HG03045 (cell line): Measurements from ENCODE around the gene SYNE2.
"Not testable (repeated sequence)": the region's sequence is repeated elsewhere in the genome, so short reads cannot be mapped to it uniquely, and the experiment has no call there.

Source experiments
- ATAC-seq: cut with Tn5 transposase; IDR thresholded peaks from one replicate; pipeline ENCODE4 v1.9.1; 2021; ENCODE audit warnings: mild to moderate bottlenecking, moderate library complexity; ENCODE audit not compliant: unreplicated experiment

SYNE2 gene

DNA sequence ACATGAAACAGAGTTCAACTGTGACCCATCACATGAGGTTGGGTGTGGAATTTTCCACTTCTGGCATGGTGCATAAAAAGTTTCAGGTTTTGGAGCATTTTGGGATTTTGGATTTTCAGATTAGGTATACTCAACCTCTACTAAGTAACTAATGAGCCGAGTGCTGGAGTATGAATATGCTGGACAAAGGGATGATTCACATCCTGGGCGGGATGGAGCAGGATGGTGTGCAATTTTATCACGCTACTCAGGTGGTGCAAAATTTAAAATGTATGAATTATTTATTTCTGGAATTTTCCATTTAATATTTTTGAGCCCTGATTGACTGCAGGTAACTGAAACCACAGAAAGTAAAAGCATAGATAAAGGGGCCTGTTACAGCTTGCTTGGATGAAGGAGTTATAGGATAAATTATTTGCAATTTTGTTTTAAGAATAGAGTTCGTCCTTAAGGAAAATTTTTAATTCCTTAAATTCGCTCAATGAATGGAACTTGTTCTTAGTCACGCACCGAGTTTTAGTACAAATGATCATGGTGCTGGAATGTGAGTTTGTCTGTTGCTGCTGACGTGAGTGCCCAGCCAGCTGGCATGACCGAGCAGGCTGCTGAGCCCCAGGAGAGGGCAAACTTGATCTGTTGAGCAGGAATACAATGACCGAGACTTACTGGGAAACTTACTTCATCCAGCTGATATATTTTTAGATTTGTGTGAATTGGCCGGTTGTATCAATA lies 265.0 kb downstream of the SYNE2 start:
- no peak for ATAC-seq

DNA sequence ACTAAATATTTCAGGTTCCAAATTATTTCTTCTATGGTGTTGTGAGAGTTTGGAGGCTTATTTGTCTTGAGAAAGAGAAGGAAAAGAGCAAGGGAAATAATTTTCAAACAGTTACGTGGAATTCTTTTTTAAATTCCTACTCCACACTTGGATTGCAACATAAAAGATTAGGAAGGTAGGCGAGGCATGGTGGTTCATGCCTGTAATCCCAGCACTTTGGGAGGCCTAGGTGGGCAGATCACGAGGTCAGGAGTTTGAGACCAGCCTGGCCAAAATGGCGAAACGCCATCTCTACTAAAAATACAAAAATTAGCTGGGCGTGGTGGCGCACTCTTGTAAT lies 265.6 kb downstream of the SYNE2 start:
- not testable (repeated sequence) for ATAC-seq

DNA sequence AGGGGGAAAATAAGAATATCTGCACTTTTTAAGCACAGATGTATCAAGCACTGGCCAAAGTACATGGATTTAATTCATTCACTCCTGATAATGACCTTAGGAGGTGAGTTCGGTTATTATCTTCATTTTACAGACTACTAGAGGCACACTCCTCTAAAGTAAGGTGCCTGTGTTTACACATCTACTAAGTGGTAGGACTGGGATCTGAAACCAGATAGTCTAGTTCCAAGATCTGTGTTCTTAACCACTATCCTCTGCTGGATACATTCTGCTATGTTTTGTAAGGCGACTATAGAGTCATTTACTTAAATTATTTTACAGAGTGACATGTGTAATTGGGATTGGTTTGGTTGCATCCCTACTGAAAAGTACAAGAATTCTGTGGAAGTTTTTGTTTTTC lies 266.1 kb downstream of the SYNE2 start:
- ATAC-seq, result no peak

DNA sequence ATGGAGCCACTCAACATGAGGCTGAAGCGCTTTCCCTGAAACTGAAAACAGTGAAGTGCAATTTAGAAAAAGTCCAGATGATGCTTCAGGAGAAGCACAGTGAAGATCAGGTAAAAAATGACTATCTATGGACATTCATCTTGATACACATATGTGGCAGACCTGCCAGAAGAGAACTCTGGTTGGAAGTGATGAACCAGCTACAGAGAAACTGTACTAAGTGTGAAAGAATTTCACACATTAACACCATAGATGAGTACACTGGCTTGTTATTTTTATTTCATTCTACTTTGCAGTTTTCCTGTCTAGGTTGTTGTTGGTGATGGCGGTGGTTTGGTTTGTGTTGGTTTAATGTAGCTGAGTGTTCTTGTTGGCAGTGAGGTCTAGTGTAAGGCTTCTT lies 266.7 kb downstream of the SYNE2 start:
- no peak for ATAC-seq

DNA sequence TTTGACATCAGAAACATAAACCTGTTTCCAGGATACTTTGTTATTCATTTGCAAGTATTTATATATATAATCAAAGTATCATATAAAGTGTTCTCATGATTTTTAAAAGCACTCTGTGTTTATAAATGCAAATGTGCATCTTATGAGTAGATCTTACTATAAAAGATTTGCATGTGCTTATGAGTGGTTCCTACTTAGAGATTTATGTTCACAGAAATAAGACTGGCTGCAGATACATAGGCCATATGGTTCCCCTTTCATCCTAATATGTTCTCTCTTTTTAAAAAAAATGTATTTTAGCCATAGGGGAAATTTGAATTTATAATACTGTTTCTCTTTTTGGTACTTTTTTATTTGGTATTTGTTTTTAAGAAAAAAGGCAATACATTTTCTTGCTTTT lies 267.2 kb downstream of the SYNE2 start:
- no peak for ATAC-seq

DNA sequence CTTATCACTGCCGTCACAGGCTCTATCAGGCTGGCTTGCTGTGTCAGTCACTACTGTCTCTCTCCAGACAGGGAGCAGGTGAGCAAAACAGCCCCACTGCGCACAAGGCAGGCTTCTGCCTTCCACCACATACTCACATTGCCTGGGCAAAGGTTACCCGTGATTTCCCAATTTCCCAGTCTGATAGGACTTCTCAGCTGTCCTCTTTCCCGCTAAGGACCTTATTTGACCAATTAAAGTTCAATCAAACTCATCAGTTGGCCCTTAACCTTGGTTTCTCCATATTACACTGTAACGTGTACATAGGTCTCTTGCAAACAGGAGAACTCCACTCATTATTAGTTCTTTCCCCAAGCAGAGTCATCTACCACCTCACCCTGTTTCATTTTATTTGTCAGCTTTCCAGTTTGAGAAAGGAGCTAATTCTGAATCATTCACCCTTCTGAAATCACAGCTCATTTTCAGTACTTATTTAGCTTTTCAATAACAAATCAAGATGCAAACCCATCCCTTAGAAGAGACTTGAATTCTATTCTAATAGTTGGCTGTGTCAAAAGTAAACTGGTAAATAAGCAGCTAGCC lies 270.5 kb downstream of the SYNE2 start:
- no peak for ATAC-seq

DNA sequence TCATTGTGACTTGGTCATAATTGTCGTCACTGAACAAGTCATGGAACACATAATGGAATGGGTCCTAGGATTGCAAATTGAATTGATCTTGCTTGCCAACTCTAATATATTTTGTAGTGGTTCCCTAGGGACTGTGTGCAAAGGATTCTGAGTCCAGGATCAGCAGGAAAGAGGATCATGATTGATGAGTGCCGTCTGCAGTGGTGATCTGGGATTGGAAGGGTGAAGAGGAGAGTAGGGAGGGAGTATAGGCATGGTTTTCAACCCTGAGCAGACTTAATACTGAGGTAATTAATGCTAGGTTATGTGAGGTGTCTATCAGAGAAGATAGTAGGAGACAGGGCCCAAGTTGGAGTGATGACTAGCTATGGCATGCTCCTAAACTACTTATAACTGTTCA lies 272.5 kb downstream of the SYNE2 start:
- no peak for ATAC-seq

DNA sequence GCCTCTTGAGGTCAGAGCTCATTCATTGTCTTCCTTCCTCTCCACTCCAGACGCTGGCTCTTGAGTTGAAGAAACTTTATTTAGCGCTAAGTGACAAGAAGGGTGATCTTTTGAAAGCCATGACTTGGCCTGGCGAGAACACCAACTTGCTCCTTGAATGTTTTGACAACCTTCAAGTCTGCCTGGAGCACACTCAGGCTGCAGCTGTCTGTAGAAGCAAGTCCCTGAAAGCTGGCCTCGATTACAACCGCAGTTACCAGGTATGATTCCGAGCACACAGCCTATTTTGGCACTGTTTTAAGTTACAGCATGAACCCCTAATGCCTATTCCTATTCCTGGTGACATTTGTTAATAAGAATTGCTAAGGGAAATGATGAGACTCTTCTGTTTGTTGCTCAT lies 273.7 kb downstream of the SYNE2 start:
- no peak for ATAC-seq

DNA sequence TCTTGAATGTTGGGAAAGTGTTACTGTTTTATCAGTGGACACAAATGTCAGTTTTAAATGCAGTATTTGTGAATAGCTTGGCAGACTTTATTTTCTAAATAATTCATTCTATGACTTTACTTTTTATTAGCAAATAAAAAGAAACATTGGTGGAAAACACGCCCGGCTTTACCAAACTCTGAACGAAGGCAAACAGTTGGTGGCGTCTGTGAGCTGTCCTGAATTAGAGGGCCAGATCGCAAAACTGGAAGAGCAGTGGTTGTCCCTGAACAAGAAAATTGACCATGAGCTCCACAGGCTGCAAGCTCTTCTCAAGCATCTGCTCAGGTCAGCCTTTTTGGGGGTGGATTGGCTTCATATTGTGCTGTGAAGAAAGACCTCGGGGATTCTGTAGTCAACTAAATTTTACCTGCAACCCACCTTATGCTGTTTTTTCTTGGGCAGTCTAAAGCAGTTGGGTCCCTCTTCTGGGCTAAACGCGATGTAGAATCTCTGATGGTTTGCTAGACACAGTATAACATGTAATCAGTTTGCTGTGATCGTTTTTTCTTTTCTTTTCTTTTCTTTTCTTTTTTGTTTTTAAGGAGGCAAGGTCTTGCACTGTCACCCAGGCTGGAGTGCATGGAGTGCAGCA lies 285.0 kb downstream of the SYNE2 start:
- ATAC-seq, result no peak

DNA sequence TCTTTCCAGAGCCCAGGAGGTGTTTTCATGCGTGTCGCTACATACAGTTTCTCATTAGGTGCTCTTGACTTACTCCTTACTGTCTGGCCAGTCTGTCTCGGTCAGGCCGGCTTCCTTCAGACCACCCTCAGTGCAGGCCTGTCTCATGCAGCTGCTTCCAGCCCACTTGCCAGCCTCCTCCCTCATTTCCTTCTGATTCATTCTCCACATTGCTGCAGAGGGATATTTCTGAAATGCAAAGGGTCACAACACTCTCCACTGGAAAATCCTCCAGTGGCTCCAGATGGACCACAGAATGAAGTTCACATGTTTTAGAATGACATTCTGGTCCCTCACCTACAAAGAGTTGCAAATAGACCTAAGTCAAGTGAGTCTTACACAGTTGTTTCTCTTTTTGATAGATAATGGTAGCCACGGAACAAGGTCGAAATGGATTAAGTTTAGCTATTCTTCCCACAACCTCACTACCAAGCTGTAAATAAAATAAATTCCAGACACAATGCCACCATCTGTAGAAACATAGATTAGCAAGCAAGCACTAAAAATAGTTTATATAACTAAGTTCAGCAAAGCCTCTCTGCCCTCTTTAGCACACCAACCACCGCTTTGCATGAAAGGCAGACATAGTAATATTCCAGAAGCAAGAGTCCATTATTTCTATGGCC lies 294.5 kb downstream of the SYNE2 start:
- ATAC-seq, result no peak

DNA sequence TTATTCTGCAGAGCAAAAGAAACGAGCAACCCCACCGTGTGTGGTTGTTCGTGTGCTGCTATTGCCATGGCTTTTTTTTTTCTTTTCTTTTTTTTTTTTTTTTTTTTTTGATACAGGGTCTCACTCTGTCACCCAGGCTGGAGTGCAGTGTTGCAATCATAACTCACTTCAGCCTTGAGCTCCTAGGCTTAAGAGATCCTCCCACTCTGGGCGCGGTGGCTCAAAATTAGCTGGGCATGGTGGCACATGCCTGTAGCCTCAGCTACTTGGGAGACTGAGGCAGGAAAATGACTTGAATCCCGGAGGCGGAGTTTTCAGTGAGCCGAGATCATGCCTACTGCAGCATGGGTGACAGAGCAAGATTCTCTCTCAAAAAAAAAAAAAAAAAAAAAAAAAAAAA lies 297.1 kb downstream of the SYNE2 start:
- ATAC-seq, result no peak

DNA sequence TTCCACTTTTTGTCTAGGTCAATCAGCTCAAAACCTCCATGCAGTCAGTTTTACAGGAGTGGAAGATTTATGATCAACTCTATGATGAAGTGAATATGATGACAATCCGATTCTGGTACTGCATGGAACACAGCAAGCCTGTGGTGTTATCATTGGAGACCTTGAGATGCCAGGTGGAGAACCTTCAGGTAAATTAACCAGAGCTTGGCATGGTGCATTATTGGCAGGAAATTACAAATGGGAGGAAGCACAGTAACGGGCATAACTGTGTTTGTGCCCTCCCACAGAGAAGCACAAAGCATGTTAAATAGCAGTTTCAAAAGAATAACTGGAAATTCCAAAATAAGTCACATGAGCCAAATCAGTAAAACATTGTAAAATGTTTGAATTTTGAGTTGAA lies 305.8 kb downstream of the SYNE2 start:
- ATAC-seq, result no peak

DNA sequence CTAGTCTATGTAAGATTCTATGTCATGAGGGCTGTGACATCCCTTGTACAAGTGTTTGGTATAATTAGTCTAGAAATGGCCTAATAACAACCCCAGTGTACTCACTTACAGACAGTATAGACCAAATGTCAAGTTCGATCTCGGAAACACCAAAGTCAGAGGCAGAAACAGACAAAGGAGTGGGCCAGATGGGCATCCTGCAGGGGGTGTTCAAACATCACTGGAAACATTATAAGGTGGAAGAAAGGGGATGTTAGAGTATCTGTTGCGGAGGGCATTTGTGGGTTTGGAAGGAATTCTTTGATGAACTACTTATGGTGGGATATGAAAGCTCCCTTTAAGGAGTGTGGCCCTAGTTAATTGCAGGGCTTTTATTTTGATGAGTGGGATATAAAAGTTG lies 306.8 kb downstream of the SYNE2 start:
- no peak for ATAC-seq

DNA sequence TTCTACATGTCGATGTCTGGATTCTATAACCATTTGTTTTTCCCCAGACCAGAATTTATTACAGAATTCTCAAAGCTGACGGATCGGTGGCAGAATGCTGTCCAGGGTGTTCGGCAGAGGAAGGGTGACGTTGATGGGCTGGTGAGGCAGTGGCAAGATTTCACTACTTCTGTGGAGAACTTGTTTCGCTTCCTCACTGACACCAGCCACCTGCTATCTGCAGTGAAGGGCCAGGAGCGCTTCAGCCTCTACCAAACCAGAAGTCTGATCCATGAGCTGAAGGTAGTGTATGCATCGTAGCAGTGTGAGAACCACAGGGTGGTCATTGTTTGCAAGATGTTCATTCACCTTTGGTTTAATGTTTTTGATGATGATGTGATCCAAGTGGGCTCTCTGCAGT lies 317.4 kb downstream of the SYNE2 start:
- ATAC-seq, result no peak

DNA sequence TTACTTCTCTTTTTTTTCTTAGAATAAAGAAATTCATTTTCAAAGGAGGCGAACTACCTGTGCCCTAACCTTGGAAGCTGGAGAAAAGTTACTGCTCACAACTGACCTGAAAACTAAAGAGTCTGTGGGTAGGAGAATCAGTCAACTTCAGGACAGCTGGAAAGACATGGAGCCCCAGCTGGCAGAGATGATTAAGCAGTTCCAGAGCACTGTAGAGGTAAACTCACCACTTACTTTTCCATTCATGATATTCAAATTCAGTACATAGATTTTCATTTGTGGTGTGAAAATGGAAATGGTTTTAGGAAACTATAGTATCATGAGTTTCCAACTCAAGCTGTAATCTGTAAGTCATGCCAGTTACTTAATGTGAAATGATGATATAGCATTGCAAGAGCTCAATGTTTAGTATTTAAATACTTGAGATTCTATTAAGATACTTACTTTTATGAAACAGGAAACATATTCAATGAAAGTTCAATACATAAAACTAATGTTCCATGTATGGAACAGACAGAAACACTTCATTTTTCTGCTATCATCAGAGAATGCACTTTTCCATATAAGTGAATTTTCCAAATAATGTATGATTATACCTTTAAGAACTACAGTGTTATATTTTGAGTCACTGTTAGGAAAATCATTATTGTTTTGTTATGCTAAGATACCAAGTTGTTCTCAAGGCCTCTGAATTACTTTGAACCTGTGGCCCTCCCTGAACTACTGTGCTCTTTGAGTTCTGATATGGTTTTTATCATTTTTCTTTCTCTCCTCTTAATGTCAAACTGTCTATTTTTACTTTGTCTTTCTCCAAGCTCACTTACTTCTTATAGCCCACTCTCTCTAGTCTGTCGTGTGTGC lies 322.3 kb downstream of the SYNE2 start:
- no peak for ATAC-seq

DNA sequence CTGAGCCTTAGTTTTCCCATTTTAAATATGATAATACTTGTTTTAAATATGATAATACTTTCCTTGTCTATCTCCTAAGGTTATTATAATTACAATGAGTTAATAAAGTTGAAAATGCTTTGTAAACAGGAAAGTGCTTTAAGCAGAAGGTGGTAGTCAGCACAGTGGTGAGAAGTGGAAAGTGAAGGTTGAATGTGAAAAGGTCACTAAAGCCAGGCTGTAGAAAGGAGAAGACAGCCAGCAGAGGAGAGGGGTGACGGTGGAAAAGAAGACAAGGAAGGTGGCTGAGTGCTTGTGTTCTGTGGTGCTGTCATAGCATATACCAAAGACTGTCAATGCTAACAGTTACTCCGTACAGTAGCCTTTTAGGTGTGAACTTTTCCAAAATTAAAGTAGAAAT lies 323.5 kb downstream of the SYNE2 start:
- no peak for ATAC-seq

DNA sequence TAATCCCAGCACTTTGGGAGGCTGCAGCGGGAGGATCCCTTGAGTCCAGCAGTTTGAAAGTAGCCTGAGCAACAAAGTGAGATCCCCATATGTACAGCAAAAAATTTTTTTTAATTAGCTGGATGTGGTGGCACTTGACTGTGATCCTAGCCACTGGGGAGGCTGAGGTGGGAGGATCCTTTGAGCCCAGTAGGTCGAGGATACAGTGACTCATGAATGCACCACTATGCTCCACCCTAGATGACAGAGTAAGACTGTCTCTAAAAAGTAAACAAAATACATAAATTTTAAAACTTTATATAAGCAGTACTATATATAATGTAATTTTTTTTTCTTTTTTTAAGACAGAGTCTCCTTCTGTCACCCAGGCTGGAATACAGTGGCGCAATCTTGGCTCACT lies 326.0 kb downstream of the SYNE2 start:
- no peak for ATAC-seq

DNA sequence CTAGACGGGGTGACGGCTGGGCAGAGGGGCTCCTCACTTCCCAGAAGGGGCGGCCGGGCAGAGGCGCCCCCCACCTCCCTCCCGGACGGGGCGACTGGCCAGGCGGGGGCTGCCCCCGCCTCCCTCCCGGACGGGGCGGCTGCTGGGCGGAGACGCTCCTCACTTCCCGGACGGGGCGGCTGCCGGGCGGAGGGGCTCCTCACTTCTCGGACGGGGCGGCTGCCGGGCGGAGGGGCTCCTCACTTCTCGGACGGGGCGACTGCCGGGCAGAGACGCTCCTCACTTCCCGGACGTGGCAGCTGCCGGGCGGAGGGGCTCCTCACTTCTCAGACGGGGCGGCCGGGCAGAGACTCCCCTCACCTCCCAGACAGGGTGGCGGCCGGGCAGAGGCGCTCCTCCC lies 330.1 kb downstream of the SYNE2 start:
- not testable (repeated sequence) for ATAC-seq

DNA sequence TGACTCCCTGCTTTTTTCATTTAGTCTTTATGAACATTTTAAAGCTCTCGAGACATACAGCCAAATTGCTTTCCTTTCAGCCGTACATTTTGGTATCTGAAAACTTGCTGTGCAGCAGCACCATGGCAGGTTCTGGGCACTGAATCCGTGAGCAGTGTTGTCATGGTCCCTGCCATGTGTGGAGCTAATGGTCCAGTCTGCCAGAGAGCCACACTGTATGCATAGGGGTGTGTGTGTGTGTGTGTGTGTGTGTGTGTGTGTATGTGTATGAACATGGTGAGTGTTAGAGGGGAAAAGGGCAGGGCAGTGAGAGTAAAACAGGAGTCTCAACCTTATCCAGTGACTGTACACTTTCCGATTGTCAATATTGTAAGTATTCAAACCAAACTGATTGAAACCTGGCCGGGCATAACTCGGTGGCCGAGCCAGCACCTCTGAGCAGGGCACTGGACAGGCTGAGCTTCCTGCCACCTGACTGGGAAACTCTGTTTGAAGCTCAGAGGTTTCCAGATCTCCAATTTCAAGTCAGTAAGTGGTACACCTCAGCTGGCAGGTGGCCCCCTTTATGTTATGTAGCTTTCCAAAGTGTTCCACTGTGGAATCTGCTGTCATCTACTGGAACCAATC lies 331.4 kb downstream of the SYNE2 start:
- no peak for ATAC-seq

DNA sequence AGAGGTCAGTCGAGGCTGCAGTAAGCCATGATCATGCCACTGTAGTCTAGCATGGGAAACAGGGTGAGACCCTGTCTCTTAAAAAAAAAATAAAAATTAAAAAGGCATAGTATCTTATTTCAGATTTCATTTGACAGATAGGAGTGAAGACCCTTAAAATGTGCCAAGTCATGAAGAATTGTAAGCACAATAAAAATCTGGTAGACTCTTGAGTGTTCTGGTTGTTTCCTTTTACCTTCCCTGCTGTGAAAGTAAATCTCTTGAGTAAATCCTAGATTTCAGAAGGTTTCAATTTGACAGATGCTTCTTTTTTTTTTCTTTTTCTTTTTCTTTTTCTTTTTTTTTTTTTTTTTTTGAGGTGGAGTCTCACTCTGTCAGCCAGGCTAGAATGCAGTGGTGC lies 332.4 kb downstream of the SYNE2 start:
- ATAC-seq, result no peak
